Measurements from ENCODE around the gene ACSS1.

- TF ChIP-seq, protein P1, sequence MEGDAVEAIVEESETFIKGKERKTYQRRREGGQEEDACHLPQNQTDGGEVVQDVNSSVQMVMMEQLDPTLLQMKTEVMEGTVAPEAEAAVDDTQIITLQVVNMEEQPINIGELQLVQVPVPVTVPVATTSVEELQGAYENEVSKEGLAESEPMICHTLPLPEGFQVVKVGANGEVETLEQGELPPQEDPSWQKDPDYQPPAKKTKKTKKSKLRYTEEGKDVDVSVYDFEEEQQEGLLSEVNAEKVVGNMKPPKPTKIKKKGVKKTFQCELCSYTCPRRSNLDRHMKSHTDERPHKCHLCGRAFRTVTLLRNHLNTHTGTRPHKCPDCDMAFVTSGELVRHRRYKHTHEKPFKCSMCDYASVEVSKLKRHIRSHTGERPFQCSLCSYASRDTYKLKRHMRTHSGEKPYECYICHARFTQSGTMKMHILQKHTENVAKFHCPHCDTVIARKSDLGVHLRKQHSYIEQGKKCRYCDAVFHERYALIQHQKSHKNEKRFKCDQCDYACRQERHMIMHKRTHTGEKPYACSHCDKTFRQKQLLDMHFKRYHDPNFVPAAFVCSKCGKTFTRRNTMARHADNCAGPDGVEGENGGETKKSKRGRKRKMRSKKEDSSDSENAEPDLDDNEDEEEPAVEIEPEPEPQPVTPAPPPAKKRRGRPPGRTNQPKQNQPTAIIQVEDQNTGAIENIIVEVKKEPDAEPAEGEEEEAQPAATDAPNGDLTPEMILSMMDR (IDR thresholded peaks at IDR 0.05; ENCODE audit: low read depth, low read length): no peak
- TF ChIP-seq POLR2A (IDR thresholded peaks at IDR 0.05; ENCODE audit: extremely low read depth, insufficient read length) (no peak), MYC (IDR thresholded peaks at IDR 0.05; ENCODE audit: low read depth, low read length) (no peak), MAX (IDR thresholded peaks at IDR 0.05; ENCODE audit: low read depth, low read length) (no peak)
Observed at GRCh38 chr20:25067102-25067987, 9.4 kb upstream of the ACSS1 start.
